GM12891 (cell line): ENCODE results near the gene CNTNAP5.

Source experiments
- PAX5 ChIP-seq: IDR thresholded peaks from 2 replicates; pipeline ENCODE4 v1.6.1; 2011; ENCODE audit warnings: low read length, moderate library complexity, mild to moderate bottlenecking; ENCODE audit not compliant: insufficient read depth, severe bottlenecking
- POLR2A ChIP-seq: IDR thresholded peaks from 2 replicates; pipeline ENCODE4 v1.6.1; 2011; ENCODE audit warnings: low read depth, low read length, control low read depth
- POLR2AphosphoS5 ChIP-seq: IDR thresholded peaks from 2 replicates; pipeline ENCODE4 v1.6.1; 2011; ENCODE audit warnings: low read depth, low read length, control low read depth
- SPI1 ChIP-seq: IDR thresholded peaks from 2 replicates; pipeline ENCODE4 v1.6.1; 2011; ENCODE audit warnings: low read depth, low read length, control low read depth
- TAF1 ChIP-seq: IDR thresholded peaks from 2 replicates; pipeline ENCODE4 v1.6.1; 2011; ENCODE audit warnings: low read depth, low read length, control low read depth

DNA sequence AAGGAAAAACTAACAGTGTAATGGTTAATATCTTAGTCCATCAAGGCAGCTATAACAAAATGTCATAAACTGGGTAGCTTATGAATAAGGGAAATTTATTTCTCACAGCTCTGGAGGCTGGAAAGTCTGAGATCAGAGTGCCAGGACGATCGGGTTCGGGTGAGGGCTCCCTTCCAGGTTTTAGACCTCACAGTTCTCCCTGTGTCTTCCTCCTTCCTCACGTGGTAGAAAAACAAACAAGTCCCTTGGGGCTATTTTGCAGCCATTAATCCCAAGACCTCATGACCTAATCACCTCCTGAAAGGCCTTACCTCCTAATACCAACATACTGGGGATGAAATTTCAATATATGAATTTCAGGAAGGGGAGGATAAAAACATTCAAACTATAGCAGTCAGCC, 455.9 kb downstream of the CNTNAP5 start:
- TF ChIP-seq POLR2AphosphoS5 (no peak), POLR2A (no peak), PAX5 (no peak), TAF1 (no peak), SPI1 (no peak)
